ENCODE data around the gene SCN5A. TPM values are rescaled to one million over a fixed set of nuclear protein-coding genes. Genes with fewer than 3 reads are reported as not detected.

The SCN5A gene
- polyA plus RNA-seq, 1 of the 3 experiments (the other 2 are of a cell fraction), result 0.18 TPM

DNA sequence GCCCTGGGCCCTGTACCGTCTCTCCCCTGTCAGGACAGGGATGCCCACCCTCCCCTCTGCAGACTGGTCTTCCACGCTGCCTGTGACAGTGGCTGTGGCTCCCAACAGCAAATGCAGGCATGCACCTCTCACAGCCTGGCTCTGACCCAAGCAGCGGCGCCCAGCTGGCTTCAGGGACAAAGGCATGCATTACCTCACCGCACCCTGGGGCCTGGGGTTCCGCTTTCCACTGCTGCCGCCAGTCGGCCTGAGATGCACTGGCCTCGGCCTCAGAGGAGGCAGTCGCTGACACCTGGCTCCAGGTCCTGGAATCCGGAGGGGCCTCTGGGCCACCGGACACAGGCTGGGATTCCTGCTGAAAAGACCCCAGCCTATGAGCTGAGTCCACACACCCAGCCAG, 70.3 kb downstream of the SCN5A start:
- Histone ChIP-seq H3K9ac (no peak overlapping the region), H3K4me2 (no peak overlapping the region), H3K9me2 (no peaks in the 10 kb centered on the region), H3K79me2 (ENCODE audit: insufficient read depth) (no peaks in the 10 kb centered on the region), H2AFZ (ENCODE audit: low read depth) (no peak overlapping the region), H3K9me3 (no peaks in the 10 kb centered on the region), H3K36me3 (replicated peaks in 1 of 2; ENCODE audit: control insufficient read depth in 1 of 2, insufficient read depth in 2 of 2, low read length in 1 of 2) (no peaks in the 10 kb centered on the region), H3K4me3 (ENCODE audit: low read depth in 2 of 2, low read length in 1 of 2) (no peak overlapping the region), H3K4me1 (ENCODE audit: control insufficient read depth in 1 of 2, insufficient read depth in 2 of 2, low read depth in 1 of 2, low read length in 1 of 2) (peaks cover 0 to 89% of the 10 kb centered on the region in 2 experiments; a peak in 2 of 4 replicates), H3K27ac (ENCODE audit: low read depth in 2 of 2, low read length in 1 of 2) (peak overlapping the region in 1 of 2 experiments; percentile 93; a peak in 1 of 4 replicates), H3K27me3 (ENCODE audit: insufficient read depth) (no peaks in the 10 kb centered on the region), H4K20me1 (ENCODE audit: insufficient read depth) (no peaks in the 10 kb centered on the region), H3F3A (replicated peaks; ENCODE audit: insufficient read depth) (no peaks in the 10 kb centered on the region)
- WGBS (ENCODE audit: low lambda C conversion rate), result 38% methylated on average over 2 of the region's 12 CpGs
- peak; percentile 78 for DNase-seq
- TF ChIP-seq, protein P1, sequence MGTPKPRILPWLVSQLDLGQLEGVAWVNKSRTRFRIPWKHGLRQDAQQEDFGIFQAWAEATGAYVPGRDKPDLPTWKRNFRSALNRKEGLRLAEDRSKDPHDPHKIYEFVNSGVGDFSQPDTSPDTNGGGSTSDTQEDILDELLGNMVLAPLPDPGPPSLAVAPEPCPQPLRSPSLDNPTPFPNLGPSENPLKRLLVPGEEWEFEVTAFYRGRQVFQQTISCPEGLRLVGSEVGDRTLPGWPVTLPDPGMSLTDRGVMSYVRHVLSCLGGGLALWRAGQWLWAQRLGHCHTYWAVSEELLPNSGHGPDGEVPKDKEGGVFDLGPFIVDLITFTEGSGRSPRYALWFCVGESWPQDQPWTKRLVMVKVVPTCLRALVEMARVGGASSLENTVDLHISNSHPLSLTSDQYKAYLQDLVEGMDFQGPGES (IDR thresholded peaks at IDR 0.05; ENCODE audit: low read depth, low read length), result no peak
- TF ChIP-seq RCOR1 (IDR thresholded peaks at IDR 0.05; ENCODE audit: low read length) (0 out of 2 replicates have a peak, but pooled peaks have one; percentile 63), RXRA (IDR thresholded peaks at IDR 0.05; ENCODE audit: borderline replicate concordance, low read depth) (no peak), CHD2 (IDR thresholded peaks at IDR 0.05; ENCODE audit: low read length, partially characterized antibody) (peak; percentile 51), RAD21 (IDR thresholded peaks at IDR 0.05; ENCODE audit: low read length) (peak; percentile 40), MXI1 (IDR thresholded peaks at IDR 0.05; ENCODE audit: low read depth, low read length) (peak; percentile 62; the same call in 1 of the 2 replicates)
- ChIA-PET CTCF (interaction anchor here (1.3 to 2.4 kb wide), 4 partner anchors 58 to 265 kb away, joined by 3 to 11 read pairs (median 7); partner anchors contain the start of gene EXOG), POLR2A (no interaction called here)

DNA sequence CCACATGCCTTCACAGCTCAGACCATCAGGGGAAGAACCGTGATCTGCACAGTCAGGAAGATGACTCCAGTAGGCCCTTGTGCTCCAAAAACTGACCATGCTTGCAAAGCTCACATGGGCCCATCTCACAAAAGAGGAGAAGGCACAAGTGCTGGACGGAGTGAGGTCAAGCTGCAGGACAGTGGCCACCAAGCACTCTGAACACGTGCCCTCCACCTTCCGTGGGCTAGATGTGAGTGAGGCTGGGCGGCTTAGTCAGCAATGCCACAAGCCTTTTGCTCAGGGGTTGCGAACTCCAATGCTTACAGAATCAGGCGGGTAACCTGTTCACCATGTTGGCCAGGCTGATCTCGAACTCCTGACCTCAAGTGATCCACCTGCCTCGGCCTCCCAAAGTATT, 70.9 kb downstream of the SCN5A start:
- Histone ChIP-seq H3K4me2 (no peak overlapping the region), H3K9me3 (no peaks in the 10 kb centered on the region), H3K27ac (ENCODE audit: low read depth in 2 of 2, low read length in 1 of 2) (no peak overlapping the region; a peak in 1 of 4 replicates), H3K36me3 (replicated peaks in 1 of 2; ENCODE audit: control insufficient read depth in 1 of 2, insufficient read depth in 2 of 2, low read length in 1 of 2) (no peaks in the 10 kb centered on the region), H2AFZ (ENCODE audit: low read depth) (no peak overlapping the region), H3K9ac (no peak overlapping the region), H3K4me3 (ENCODE audit: low read depth in 2 of 2, low read length in 1 of 2) (no peak overlapping the region), H3K9me2 (no peaks in the 10 kb centered on the region), H4K20me1 (ENCODE audit: insufficient read depth) (no peaks in the 10 kb centered on the region), H3K79me2 (ENCODE audit: insufficient read depth) (no peaks in the 10 kb centered on the region), H3F3A (replicated peaks; ENCODE audit: insufficient read depth) (no peaks in the 10 kb centered on the region), H3K4me1 (ENCODE audit: control insufficient read depth in 1 of 2, insufficient read depth in 2 of 2, low read depth in 1 of 2, low read length in 1 of 2) (peaks cover 0 to 83% of the 10 kb centered on the region in 2 experiments; a peak in 2 of 4 replicates), H3K27me3 (ENCODE audit: insufficient read depth) (no peaks in the 10 kb centered on the region)
- WGBS (ENCODE audit: low lambda C conversion rate), result 57% methylated on average over 9 of the region's 9 CpGs
- DNase-seq, result no peak
- TF ChIP-seq, protein P2, sequence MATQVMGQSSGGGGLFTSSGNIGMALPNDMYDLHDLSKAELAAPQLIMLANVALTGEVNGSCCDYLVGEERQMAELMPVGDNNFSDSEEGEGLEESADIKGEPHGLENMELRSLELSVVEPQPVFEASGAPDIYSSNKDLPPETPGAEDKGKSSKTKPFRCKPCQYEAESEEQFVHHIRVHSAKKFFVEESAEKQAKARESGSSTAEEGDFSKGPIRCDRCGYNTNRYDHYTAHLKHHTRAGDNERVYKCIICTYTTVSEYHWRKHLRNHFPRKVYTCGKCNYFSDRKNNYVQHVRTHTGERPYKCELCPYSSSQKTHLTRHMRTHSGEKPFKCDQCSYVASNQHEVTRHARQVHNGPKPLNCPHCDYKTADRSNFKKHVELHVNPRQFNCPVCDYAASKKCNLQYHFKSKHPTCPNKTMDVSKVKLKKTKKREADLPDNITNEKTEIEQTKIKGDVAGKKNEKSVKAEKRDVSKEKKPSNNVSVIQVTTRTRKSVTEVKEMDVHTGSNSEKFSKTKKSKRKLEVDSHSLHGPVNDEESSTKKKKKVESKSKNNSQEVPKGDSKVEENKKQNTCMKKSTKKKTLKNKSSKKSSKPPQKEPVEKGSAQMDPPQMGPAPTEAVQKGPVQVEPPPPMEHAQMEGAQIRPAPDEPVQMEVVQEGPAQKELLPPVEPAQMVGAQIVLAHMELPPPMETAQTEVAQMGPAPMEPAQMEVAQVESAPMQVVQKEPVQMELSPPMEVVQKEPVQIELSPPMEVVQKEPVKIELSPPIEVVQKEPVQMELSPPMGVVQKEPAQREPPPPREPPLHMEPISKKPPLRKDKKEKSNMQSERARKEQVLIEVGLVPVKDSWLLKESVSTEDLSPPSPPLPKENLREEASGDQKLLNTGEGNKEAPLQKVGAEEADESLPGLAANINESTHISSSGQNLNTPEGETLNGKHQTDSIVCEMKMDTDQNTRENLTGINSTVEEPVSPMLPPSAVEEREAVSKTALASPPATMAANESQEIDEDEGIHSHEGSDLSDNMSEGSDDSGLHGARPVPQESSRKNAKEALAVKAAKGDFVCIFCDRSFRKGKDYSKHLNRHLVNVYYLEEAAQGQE (IDR thresholded peaks at IDR 0.05; ENCODE audit: low read depth, low read length), result no peak
- TF ChIP-seq TAF1 (IDR thresholded peaks at IDR 0.05; ENCODE audit: borderline replicate concordance, low read depth, low read length) (no peak), YY1 (IDR thresholded peaks at IDR 0.05; ENCODE audit: low read depth) (no peak), TCF12 (IDR thresholded peaks at IDR 0.05) (no peak), FOSL2 (IDR thresholded peaks at IDR 0.05; ENCODE audit: borderline replicate concordance, low read depth) (no peak), RCOR1 (IDR thresholded peaks at IDR 0.05; ENCODE audit: low read length) (no peak), EP300 (IDR thresholded peaks at IDR 0.05; ENCODE audit: borderline replicate concordance in 1 of 2, low read depth in 1 of 2, low read length in 1 of 2) (no peak), SIN3A (IDR thresholded peaks at IDR 0.05; ENCODE audit: borderline replicate concordance, low read depth, low read length) (no peak), POLR2AphosphoS5 (IDR thresholded peaks at IDR 0.05; ENCODE audit: low read depth, low read length) (no peak), NFIC (IDR thresholded peaks at IDR 0.05; ENCODE audit: borderline replicate concordance) (no peak), GATA2 (CRISPR knock-in tag; IDR thresholded peaks at IDR 0.05) (no peak)
- TF ChIP-seq, protein P3, sequence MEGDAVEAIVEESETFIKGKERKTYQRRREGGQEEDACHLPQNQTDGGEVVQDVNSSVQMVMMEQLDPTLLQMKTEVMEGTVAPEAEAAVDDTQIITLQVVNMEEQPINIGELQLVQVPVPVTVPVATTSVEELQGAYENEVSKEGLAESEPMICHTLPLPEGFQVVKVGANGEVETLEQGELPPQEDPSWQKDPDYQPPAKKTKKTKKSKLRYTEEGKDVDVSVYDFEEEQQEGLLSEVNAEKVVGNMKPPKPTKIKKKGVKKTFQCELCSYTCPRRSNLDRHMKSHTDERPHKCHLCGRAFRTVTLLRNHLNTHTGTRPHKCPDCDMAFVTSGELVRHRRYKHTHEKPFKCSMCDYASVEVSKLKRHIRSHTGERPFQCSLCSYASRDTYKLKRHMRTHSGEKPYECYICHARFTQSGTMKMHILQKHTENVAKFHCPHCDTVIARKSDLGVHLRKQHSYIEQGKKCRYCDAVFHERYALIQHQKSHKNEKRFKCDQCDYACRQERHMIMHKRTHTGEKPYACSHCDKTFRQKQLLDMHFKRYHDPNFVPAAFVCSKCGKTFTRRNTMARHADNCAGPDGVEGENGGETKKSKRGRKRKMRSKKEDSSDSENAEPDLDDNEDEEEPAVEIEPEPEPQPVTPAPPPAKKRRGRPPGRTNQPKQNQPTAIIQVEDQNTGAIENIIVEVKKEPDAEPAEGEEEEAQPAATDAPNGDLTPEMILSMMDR (IDR thresholded peaks at IDR 0.05), result no peak
- ChIA-PET POLR2A (no interaction called here), CTCF (interaction anchor here (1.3 to 2.4 kb wide), 4 partner anchors 58 to 265 kb away, joined by 3 to 11 read pairs (median 7); partner anchors contain the start of gene EXOG)

Data from SK-N-SH (cell line).